GM12891 (cell line): ENCODE results near the gene ARHGAP26.

Experiments used
- PAX5 ChIP-seq: IDR thresholded peaks from 2 replicates; pipeline ENCODE4 v1.6.1; 2011; ENCODE audit warnings: low read length, moderate library complexity, mild to moderate bottlenecking; ENCODE audit not compliant: insufficient read depth, severe bottlenecking
- POLR2A ChIP-seq: IDR thresholded peaks from 2 replicates; pipeline ENCODE4 v1.6.1; 2011; ENCODE audit warnings: low read depth, low read length, control low read depth
- POLR2AphosphoS5 ChIP-seq: IDR thresholded peaks from 2 replicates; pipeline ENCODE4 v1.6.1; 2011; ENCODE audit warnings: low read depth, low read length, control low read depth
- POU2F2 ChIP-seq: IDR thresholded peaks from 2 replicates; pipeline ENCODE4 v1.6.1; 2011; ENCODE audit warnings: low read depth, mild to moderate bottlenecking, control low read depth, low read length, moderate library complexity
- SPI1 ChIP-seq: IDR thresholded peaks from 2 replicates; pipeline ENCODE4 v1.6.1; 2011; ENCODE audit warnings: low read depth, low read length, control low read depth
- TAF1 ChIP-seq: IDR thresholded peaks from 2 replicates; pipeline ENCODE4 v1.6.1; 2011; ENCODE audit warnings: low read depth, low read length, control low read depth

DNA sequence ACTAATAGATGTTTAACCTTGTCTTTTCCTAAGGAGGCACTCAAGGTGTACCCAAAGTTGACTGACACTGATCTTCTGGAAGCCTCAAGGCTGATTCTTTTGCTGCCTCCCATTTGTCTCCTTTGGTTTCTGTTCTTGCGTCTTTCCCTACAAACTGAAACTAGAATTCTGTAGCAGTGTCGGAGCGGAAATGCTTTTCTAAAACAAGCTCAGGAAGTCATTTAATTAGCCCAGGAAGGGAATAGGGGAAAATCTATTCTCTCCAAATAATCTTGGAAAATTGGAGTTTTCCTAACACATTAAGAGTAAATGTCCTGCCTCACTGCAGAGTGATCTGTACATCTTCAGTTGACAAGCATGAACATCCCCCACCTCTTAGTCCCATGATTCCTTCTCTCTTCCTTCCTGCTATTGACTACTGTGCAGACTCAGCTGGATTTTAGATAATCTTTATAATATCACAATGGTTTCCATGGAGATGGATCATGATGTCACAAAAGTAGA is 450.6 kb downstream of the ARHGAP26 start:
- TF ChIP-seq POLR2A: no peak
- TF ChIP-seq TAF1: no peak
- no peak for TF ChIP-seq POLR2AphosphoS5
- no peak for TF ChIP-seq PAX5
- no peak for TF ChIP-seq SPI1
- TF ChIP-seq POU2F2: no peak
